GM21717 (cell line): Measurements from ENCODE around the gene MICAL2.

ENCODE experiments used
- ATAC-seq: cut with Tn5 transposase; IDR thresholded peaks from one replicate; pipeline ENCODE4 v1.9.1; 2021; ENCODE audit warnings: mild to moderate bottlenecking, moderate library complexity; ENCODE audit not compliant: unreplicated experiment

MICAL2 gene

GRCh38 chr11:12075822-12076821, 34.3 kb upstream of the MICAL2 start:
- no peak for ATAC-seq

- ATAC-seq = no peak
Observed at GRCh38 chr11:12076840-12077534, 33.4 kb upstream of the MICAL2 start.

- ATAC-seq = no peak
Observed at GRCh38 chr11:12077535-12078280, 32.7 kb upstream of the MICAL2 start.

GRCh38 chr11:12079726-12080556, 30.4 kb upstream of the MICAL2 start:
- no peak for ATAC-seq

- ATAC-seq = no peak
Observed at GRCh38 chr11:12083380-12083779, 27.0 kb upstream of the MICAL2 start.

GRCh38 chr11:12084256-12084655, 26.1 kb upstream of the MICAL2 start:
- ATAC-seq = no peak

- no peak for ATAC-seq
Observed at GRCh38 chr11:12085371-12086251, 24.8 kb upstream of the MICAL2 start.

GRCh38 chr11:12086271-12087074, 23.9 kb upstream of the MICAL2 start:
- no peak for ATAC-seq

- ATAC-seq = no peak
Observed at GRCh38 chr11:12087075-12088004, 23.1 kb upstream of the MICAL2 start.

GRCh38 chr11:12088047-12088481, 22.3 kb upstream of the MICAL2 start:
- no peak for ATAC-seq

- ATAC-seq = no peak
Observed at GRCh38 chr11:12088531-12088930, 21.9 kb upstream of the MICAL2 start.

GRCh38 chr11:12089041-12089440, 21.3 kb upstream of the MICAL2 start:
- ATAC-seq = no peak

GRCh38 chr11:12089473-12089872, 20.9 kb upstream of the MICAL2 start:
- ATAC-seq = no peak

GRCh38 chr11:12090061-12090591, 20.3 kb upstream of the MICAL2 start:
- ATAC-seq = no peak

- no peak for ATAC-seq
Observed at GRCh38 chr11:12090761-12091258, 19.6 kb upstream of the MICAL2 start.

- ATAC-seq = no peak
Observed at GRCh38 chr11:12091956-12092558, 18.3 kb upstream of the MICAL2 start.

- ATAC-seq = no peak
Observed at GRCh38 chr11:12092714-12093113, 17.7 kb upstream of the MICAL2 start.
